HG02588 (cell line): ENCODE data around the gene WDR18.
A peak's percentile ranks its signal among the peaks of the same experiment; 100 is the strongest.

Experiments
- ATAC-seq: cut with Tn5 transposase; IDR thresholded peaks from one replicate; pipeline ENCODE4 v1.9.1; 2021; ENCODE audit warnings: mild to moderate bottlenecking, moderate library complexity; ENCODE audit not compliant: unreplicated experiment

The WDR18 gene

GRCh38 chr19:984165-984967 lies at the start of gene WDR18:
WDR18 (plus strand) TSS chr19:984345; CDS start chr19:984354, 9 bp downstream.
- peak; percentile 70 for ATAC-seq

GRCh38 chr19:934865-935479 lies 49.2 kb upstream of the WDR18 start:
- ATAC-seq, result no peak

- no peak for ATAC-seq
Measured at GRCh38 chr19:936175-936546, 48.0 kb upstream of the WDR18 start.

GRCh38 chr19:937259-937694 lies 46.9 kb upstream of the WDR18 start:
- no peak for ATAC-seq

GRCh38 chr19:938233-938923 lies 45.8 kb upstream of the WDR18 start:
- no peak for ATAC-seq

GRCh38 chr19:939439-939838 lies 44.7 kb upstream of the WDR18 start:
- no peak for ATAC-seq

GRCh38 chr19:939922-940321 lies 44.2 kb upstream of the WDR18 start:
- no peak for ATAC-seq

- peak; percentile 32 for ATAC-seq
Measured at GRCh38 chr19:940591-941291, 43.4 kb upstream of the WDR18 start.

GRCh38 chr19:941292-942132 lies 42.6 kb upstream of the WDR18 start:
- ATAC-seq, result no peak

GRCh38 chr19:942133-942645 lies 42.0 kb upstream of the WDR18 start:
- ATAC-seq, result no peak

GRCh38 chr19:943551-944170 lies 40.5 kb upstream of the WDR18 start:
- ATAC-seq, result no peak

- no peak for ATAC-seq
Measured at GRCh38 chr19:944171-944567, 40.0 kb upstream of the WDR18 start.

- ATAC-seq, result no peak
Measured at GRCh38 chr19:944663-945241, 39.4 kb upstream of the WDR18 start.

- no peak for ATAC-seq
Measured at GRCh38 chr19:945401-946252, 38.5 kb upstream of the WDR18 start.

GRCh38 chr19:947090-947706 lies 36.9 kb upstream of the WDR18 start:
- peak; percentile 17 for ATAC-seq

GRCh38 chr19:947707-948539 lies 36.2 kb upstream of the WDR18 start:
- peak; percentile 48 for ATAC-seq

GRCh38 chr19:948842-949496 lies 35.2 kb upstream of the WDR18 start:
- ATAC-seq, result no peak
